NT2/D1 (cell line): Measurements from ENCODE around the gene CYGB.

Experiments
- DNase-seq: peaks from one replicate; pipeline ENCODE4 v3.0.0-alpha.2; 2011; ENCODE audit warnings: low read depth, low spot score
- H3K27me3 ChIP-seq: 2 replicates; pipeline ENCODE4 v1.6.0; 2011; ENCODE audit warnings: mild to moderate bottlenecking; ENCODE audit not compliant: insufficient read length, insufficient read depth
- H3K36me3 ChIP-seq: 2 replicates; pipeline ENCODE4 v1.6.1; 2011; ENCODE audit warnings: mild to moderate bottlenecking, low read length, mixed read lengths; ENCODE audit not compliant: insufficient read depth, insufficient read length
- H3K4me1 ChIP-seq: 2 replicates; pipeline ENCODE4 v1.5.1; 2011; ENCODE audit not compliant: insufficient read depth, insufficient read length
- H3K4me3 ChIP-seq: 2 replicates; pipeline ENCODE4 v1.5.1; 2011; ENCODE audit warnings: low read depth; ENCODE audit not compliant: insufficient read length
- H3K9ac ChIP-seq: 2 replicates; pipeline ENCODE4 v1.6.0; 2011; ENCODE audit warnings: low read depth; ENCODE audit not compliant: insufficient read length
- H3K9me3 ChIP-seq: 2 replicates; pipeline ENCODE4 v1.5.1; 2011; ENCODE audit warnings: mild to moderate bottlenecking, low read length; ENCODE audit not compliant: insufficient read depth
- SUZ12 ChIP-seq: IDR thresholded peaks from 2 replicates; pipeline ENCODE4 v1.6.1; 2011; ENCODE audit not compliant: insufficient read length, insufficient read depth; ENCODE audit errors: extremely low read depth
- YY1 ChIP-seq: IDR thresholded peaks from 2 replicates; pipeline ENCODE4 v1.6.1; 2011; ENCODE audit not compliant: insufficient read length, insufficient read depth
- ZNF274 ChIP-seq: IDR thresholded peaks from 2 replicates; pipeline ENCODE4 v1.6.1; 2011; ENCODE audit warnings: mild to moderate bottlenecking, low read depth, low read length

Gene CYGB

GRCh38 chr17:76480632-76481031 lies 56.9 kb downstream of the CYGB start:
- no peak for DNase-seq
- peaks cover 61% of the 10 kb centered on the region for H3K36me3 ChIP-seq
- TF ChIP-seq SUZ12, result no peak
- TF ChIP-seq ZNF274, result no peak
- TF ChIP-seq YY1, result no peak
- no peak overlapping the region for H3K4me3 ChIP-seq
- no peaks in the 10 kb centered on the region for H3K9me3 ChIP-seq
- no peaks in the 10 kb centered on the region for H3K27me3 ChIP-seq
- H3K9ac ChIP-seq, result no peak overlapping the region
- H3K4me1 ChIP-seq, result peaks cover 8% of the 10 kb centered on the region

GRCh38 chr17:76479515-76480060 lies 57.9 kb downstream of the CYGB start:
- H3K4me1 ChIP-seq, result peaks cover 11% of the 10 kb centered on the region
- peaks cover 65% of the 10 kb centered on the region for H3K36me3 ChIP-seq
- no peak overlapping the region for H3K9ac ChIP-seq
- H3K27me3 ChIP-seq, result no peaks in the 10 kb centered on the region
- DNase-seq, result no peak
- no peak for TF ChIP-seq YY1
- no peak for TF ChIP-seq SUZ12
- TF ChIP-seq ZNF274, result no peak
- H3K9me3 ChIP-seq, result no peaks in the 10 kb centered on the region
- no peak overlapping the region for H3K4me3 ChIP-seq

GRCh38 chr17:76478730-76479514 lies 58.6 kb downstream of the CYGB start:
- Histone ChIP-seq H3K36me3 (peaks cover 69% of the 10 kb centered on the region), H3K9ac (no peak overlapping the region), H3K4me1 (peaks cover 7% of the 10 kb centered on the region), H3K4me3 (no peak overlapping the region), H3K9me3 (no peaks in the 10 kb centered on the region), H3K27me3 (no peaks in the 10 kb centered on the region)
- DNase-seq, result no peak
- TF ChIP-seq YY1 (no peak), SUZ12 (no peak), ZNF274 (no peak)

- Histone ChIP-seq H3K4me3 (no peak overlapping the region), H3K9me3 (no peaks in the 10 kb centered on the region), H3K27me3 (no peaks in the 10 kb centered on the region), H3K36me3 (peaks cover 72% of the 10 kb centered on the region), H3K9ac (no peak overlapping the region), H3K4me1 (peaks cover 7% of the 10 kb centered on the region)
- TF ChIP-seq SUZ12, result no peak
- no peak for TF ChIP-seq ZNF274
- TF ChIP-seq YY1, result no peak
- no peak for DNase-seq
These were observed 59.4 kb downstream of the CYGB start for GRCh38 chr17:76478097-76478496.

- DNase-seq, result no peak
- H3K36me3 ChIP-seq, result peaks cover 78% of the 10 kb centered on the region
- no peak overlapping the region for H3K9ac ChIP-seq
- TF ChIP-seq YY1 (no peak), ZNF274 (no peak), SUZ12 (no peak)
- peaks cover 7% of the 10 kb centered on the region for H3K4me1 ChIP-seq
- H3K9me3 ChIP-seq, result no peaks in the 10 kb centered on the region
- no peak overlapping the region for H3K4me3 ChIP-seq
- no peaks in the 10 kb centered on the region for H3K27me3 ChIP-seq
These were observed 59.9 kb downstream of the CYGB start for GRCh38 chr17:76477576-76477975.
